Measurements from ENCODE around the gene RAB29. TPM values are rescaled to one million over a fixed set of nuclear protein-coding genes. Genes with fewer than 3 reads are reported as not detected.

The RAB29 gene
- total and polyA plus RNA-seq, 2 donors (not counting 3 experiments of a cell fraction or from before 2014, with no cell fraction given), result 18.1 to 18.8 TPM

GRCh38 chr1:205787287-205787916, 12.1 kb upstream of the RAB29 start:
- dilution Hi-C loops (cut with MboI; ENCODE audit: extremely low pct_ligation_motif_present, low sequenced_read_pairs), result no loop called here
- CTCF ChIA-PET, result interaction anchor here (0.7 to 12.5 kb wide), 6 partner anchors 14 to 190 kb away, joined by 3 to 403 read pairs (median 5); no protein-coding TSS in a partner anchor
- DNase-seq (ENCODE audit: low read depth, low spot score), result no peak

More at GRCh38 chr1:205787287-205787916, 12.1 kb upstream of the RAB29 start:
- BruUV-seq (replicated peaks), result no TSS peak
- no peaks in the 10 kb centered on the region for H3K36me3 ChIP-seq (ENCODE audit: control insufficient read depth in 2 of 2, extremely low read depth in 1 of 2, insufficient read depth in 2 of 2, low read length in 2 of 2)
- TF ChIP-seq POLR2AphosphoS5 (IDR thresholded peaks at IDR 0.05; ENCODE audit: insufficient read depth, low read depth, low read length) (no peak), MYC (IDR thresholded peaks at IDR 0.05; ENCODE audit: low read depth, low read length) (no peak), POLR2A (IDR thresholded peaks at IDR 0.05; ENCODE audit: low read depth, low read length) (no peak), EZH2 (IDR thresholded peaks at IDR 0.05; ENCODE audit: borderline replicate concordance, low read depth, low read length, severe bottlenecking) (no peak), GATA2 (IDR thresholded peaks at IDR 0.05; ENCODE audit: insufficient read depth, insufficient read length, low read depth, low read length) (no peak), CTCF (IDR thresholded peaks at IDR 0.05; ENCODE audit: extremely low read depth in 1 of 2, insufficient read depth in 1 of 2, low read depth in 1 of 2, low read length in 2 of 2) (no peak), JUN (IDR thresholded peaks at IDR 0.05; ENCODE audit: borderline replicate concordance, insufficient read depth, insufficient read length, low read depth) (no peak), FOS (IDR thresholded peaks at IDR 0.05; ENCODE audit: borderline replicate concordance, insufficient read depth, low read length) (no peak), MAX (IDR thresholded peaks at IDR 0.05; ENCODE audit: insufficient read depth, insufficient read length) (no peak)
- H3K9me3 ChIP-seq (replicated peaks; ENCODE audit: control insufficient read depth, insufficient read depth, low read length), result no peaks in the 10 kb centered on the region
- no peaks in the 10 kb centered on the region for H3K9me1 ChIP-seq (replicated peaks; ENCODE audit: control insufficient read depth, extremely low read depth, insufficient read depth, low read length)
- no peaks in the 10 kb centered on the region for H3K4me1 ChIP-seq (ENCODE audit: control insufficient read depth, extremely low read depth, insufficient read depth, low read length)
- no peaks in the 10 kb centered on the region for H3K27me3 ChIP-seq (ENCODE audit: control insufficient read depth in 2 of 2, insufficient read depth in 2 of 2, low read length in 2 of 2)
- no peak overlapping the region for H2AFZ ChIP-seq (ENCODE audit: low read depth, low read length)
- POLR2A ChIA-PET, result no interaction called here
- H3K9ac ChIP-seq (replicated peaks; ENCODE audit: extremely low read depth, insufficient read depth, low read length), result no peak overlapping the region
- H3K4me2 ChIP-seq (ENCODE audit: insufficient read depth, low read length), result no peak overlapping the region
- intact Hi-C loops (cut with micrococcal nuclease), result no loop called here
- FAIRE-seq, result no peak
- H4K20me1 ChIP-seq (replicated peaks; ENCODE audit: control insufficient read depth, extremely low read depth, insufficient read depth, low read length), result no peaks in the 10 kb centered on the region
- no peak overlapping the region for H3K4me3 ChIP-seq (replicated peaks in 1 of 3; ENCODE audit: insufficient read depth in 1 of 3, low read depth in 1 of 3, low read length in 3 of 3)
- no peaks in the 10 kb centered on the region for H3K79me2 ChIP-seq (ENCODE audit: control insufficient read depth, insufficient read depth, low read length)
- no peak overlapping the region for H3K27ac ChIP-seq (ENCODE audit: insufficient read depth, low read depth, low read length)

Measured in endothelial cell of umbilical vein (primary cell).